ENCODE data around the gene TTYH1.

The TTYH1 gene

GRCh38 chr19:54424660-54425381 is 9.6 kb downstream of the TTYH1 start:
- DNase-seq: no peak

DNA sequence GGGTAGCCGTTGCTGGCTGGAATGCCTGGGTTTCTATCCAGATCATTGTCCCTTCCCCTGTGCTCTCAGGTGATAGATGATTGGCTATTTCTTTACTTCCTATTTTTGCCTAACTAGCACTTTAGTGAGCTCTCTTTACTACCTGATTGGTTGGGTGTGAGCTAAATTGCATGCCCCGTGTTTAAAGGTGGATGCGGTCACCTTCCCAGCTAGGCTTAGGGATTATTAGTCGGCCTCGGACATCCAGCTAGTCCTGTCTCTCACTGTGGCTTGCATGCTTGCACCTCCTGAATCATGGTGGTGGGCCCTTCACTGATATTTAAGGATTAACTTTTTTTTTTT is 10.1 kb downstream of the TTYH1 start:
- DNase-seq: no peak

DNA sequence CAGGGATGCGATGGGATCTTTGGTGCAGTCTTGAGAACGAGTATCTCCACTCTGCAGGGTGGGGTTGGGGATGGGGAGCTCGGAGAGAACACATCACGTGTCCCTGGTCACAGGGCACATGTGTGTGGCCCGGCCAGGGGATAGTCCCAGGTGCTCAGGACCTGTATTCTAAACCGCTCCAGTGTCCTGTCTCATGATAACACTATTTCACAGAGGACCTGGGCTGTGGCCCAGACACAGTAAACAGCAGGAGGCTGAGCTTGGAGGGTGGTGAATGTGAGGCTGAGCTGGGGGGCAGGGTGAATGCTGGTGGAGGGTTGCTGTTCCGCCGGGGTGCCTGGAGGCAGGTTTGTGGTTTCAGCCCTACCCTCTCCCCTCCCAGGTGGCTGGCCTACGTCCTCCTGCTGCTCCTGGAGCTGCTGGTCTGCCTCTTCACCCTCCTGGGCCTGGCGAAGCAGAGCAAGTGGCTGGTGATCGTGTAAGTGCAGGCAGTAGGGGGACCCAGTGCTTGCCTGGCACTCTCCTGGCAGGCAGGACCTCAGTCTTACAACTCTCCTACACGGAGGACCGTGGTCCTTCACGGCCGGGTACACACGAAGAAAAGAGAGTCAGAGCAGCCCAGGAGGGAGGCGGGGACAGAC is 11.1 kb downstream of the TTYH1 start:
- DNase-seq: no peak

- DNase-seq: no peak
Measured at GRCh38 chr19:54427586-54427985, 12.3 kb downstream of the TTYH1 start.

DNA sequence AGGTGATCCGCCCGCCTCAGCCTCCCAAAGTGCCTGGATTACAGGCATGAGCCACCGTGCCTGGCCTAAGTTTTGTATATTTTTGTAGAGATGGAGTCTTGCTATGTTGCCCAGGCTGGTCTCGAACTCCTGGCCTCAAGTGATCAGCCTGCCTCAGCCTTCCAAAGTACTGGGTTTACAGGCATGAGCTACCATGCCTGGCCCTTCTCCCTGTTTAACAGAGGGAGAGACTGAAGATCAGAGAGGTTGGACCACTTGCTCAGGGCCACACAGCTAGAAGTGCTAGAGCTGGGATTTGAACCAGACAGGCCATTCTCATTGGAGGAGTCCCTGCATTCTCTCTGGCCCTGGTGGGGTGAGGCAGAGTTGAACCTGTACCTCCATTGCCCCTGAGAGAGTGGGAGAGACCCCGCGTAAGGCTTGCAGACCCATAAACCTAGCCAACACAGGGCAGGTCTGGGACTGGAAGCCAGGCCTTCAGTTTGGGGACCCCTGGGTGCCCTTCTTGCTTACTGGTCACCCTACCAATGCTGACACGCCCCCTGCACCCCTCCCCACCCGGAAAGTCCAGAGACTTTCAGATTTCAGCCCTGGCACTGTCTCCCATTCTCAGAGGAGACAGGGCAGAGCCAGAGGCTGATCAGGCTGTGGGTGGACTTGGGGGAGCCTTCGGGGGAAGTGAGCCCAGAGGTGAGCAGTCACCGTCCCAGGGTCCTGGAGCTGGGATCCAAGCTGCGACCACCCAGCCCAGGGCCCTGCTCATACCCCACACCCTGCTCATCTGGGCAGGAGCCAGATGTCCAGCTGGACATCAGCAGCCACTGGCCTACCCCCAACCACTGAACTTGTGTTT is 13.3 kb downstream of the TTYH1 start:
- no peak for DNase-seq

DNA sequence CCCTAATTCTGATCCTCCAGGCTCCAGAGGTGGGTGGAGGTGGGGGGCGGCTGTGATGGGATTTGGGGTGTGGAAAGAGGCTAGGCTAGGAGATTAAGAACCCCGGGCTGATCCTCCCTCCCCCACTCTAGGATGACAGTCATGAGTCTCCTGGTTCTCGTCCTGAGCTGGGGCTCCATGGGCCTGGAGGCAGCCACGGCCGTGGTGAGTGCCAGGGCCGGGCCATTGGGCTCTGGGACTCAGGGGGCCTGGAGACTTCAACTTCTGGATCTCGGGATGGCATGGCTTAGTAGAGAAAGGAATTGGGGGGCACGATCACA is 13.9 kb downstream of the TTYH1 start:
- DNase-seq: no peak

- no peak for DNase-seq
Measured at GRCh38 chr19:54429545-54430227, 14.4 kb downstream of the TTYH1 start.

- DNase-seq: peak; percentile 10
Measured at GRCh38 chr19:54430306-54431254, 15.3 kb downstream of the TTYH1 start.

DNA sequence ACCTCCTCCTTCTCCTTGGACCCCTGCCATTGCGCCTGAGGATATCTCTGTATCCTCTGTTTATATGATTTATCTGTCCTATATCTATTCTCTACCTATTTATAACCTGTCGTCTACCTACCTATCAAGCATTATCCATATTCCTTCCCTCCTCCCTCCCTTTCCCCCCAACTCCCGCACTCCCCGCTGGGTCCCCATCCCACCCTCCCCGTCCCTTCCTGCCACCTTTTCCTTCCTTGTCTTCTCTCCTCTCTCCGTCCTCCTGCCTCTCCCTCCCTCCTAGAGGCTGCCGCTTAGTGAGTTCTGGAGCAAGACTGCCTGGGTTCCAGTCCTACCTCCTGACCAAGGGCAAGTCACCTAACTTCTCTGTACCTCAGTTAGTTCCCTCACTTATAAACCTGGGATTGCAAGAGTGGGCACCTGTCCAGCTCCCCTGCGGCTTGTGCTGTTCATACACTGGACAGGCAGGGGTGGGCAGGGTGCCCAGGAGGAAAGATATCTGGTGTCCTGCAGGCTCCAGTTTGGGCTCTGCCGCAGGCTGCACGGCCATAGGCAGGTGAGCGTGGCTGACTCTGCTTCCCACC is 16.1 kb downstream of the TTYH1 start:
- no peak for DNase-seq

- DNase-seq: no peak
Measured at GRCh38 chr19:54432144-54432738, 17.0 kb downstream of the TTYH1 start.

DNA sequence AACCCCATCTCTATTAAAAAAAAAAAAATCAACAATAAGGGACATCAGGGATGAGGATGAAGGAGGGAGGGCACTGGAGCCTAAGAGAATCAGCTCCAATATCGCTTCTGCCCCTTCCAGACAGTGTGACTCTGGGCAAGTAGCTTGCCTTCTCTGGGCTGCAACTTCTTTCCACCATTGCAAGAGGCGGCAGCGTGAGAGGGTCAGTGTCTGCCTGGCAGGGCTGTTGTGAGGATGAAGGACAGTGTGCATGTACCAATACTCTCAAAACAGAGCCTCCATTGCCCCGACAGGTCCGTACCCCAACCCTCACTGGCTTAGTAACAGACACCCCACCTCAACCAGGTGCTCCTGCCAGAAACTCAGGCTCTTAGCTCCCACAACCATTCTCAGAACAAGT is 18.4 kb downstream of the TTYH1 start:
- no peak for DNase-seq

DNA sequence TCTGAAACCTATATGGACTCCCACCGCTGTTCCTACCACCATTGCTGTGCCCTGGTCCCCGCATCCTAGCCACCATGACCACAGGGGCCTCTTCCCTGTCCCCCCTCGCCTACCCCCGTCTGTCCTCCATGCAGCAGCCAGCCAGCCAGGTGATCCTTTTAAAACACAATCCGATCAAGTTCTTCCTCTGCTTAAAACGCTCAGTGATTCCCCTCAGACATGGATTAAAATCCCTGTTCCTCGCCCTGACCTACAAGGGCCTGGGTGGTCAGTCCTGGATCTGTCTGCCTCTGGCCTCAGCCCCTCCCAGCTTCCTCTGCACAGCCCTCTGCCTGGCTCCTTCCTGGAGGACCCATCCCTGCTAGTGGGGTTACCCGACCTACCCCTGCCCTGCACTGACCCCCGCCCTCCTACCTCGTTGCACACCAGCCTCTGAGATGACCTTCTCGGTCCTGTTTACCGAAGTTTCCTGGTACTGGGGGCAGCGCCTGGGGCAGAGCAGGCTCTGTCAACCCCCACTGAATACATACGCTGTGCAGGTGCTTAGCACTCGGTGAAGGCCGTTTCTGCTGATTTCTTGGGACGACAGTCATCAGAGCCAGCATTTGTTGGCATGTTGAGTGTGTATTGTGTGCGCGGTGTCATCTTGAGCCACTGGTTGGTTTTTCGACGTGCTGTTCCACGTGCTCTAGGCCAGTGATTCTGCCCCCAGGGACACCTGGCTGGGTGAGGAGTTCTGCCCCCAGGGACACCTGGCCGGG is 19.0 kb downstream of the TTYH1 start:
- DNase-seq: no peak

DNA sequence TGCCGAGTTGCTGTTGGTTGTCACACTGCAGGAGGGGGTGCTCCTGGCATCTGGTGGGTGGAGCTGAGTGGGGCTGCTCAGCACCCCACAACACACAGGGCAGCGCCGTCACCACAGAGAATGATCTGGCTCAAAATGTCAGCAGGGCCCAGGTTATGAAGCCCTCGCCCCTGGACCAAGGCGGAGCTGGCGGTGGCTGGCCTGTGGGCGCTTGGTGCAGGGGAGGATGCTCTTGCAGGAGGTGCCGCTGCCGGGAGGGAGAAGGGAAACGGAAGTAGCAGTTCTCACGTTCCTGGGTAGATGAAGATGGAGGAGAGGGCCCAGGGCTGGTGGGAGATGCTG is 19.6 kb downstream of the TTYH1 start:
- DNase-seq: no peak

- DNase-seq: no peak
Measured at GRCh38 chr19:54435551-54436016, 20.3 kb downstream of the TTYH1 start.

DNA sequence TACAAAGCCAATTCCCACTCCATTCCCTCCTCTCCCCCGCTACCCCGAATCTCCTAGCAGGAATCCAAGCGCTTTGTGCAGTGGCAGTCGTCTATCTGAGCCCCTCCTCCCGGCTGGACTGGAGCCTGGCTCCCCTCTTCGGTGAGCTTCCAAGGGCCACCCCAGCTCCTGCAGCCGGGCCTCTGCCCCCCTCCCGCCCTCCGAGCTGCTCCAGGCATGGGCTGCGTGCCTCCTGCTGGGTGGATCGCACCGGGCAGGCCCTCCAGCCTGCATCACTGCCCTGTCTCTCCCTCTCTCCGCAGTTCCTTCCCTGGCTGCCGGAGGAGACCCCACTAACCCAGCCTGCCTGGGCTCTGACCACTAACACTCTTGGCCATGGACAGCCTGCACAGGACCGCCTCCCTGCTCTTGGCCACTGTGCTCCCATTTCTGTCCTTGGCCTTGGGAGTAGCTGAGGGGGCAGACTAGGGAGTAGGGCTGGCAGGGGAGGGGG is 20.8 kb downstream of the TTYH1 start:
- DNase-seq: no peak

DNA sequence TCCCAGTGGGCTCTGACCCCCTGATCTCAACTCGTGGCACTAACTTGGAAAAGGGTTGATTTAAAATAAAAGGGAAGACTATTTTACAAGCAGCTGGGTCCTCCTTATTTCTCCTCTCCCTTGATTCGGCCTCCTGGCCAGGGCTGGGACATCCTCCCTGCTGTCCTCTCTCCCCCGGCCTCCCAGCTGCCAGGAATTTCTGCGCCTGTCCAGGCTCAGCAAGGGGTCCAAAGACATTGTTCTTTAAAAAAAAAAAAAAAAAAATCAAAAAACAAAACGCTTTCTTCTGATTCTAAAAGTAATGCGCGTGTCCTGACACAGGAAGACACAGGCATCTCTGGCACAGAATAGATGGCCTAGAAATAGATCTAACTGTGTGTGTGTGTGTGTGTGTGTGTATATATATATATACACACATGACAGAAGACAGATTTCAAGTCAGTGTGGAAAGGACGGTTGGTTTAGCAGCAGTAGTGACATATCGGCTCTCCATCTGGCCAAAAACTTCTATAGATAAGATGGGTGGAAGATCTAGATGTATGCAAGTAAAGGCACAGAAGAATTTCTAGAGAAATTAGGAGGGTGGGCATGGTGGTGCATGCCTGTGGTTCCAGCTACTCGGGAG is 21.5 kb downstream of the TTYH1 start:
- DNase-seq: no peak

- DNase-seq: peak; percentile 9
Measured at GRCh38 chr19:54439174-54439851, 24.0 kb downstream of the TTYH1 start.

GRCh38 chr19:54440641-54441040 is 25.4 kb downstream of the TTYH1 start:
- DNase-seq: no peak

GRCh38 chr19:54444737-54445136 is 29.5 kb downstream of the TTYH1 start:
- DNase-seq: no peak
